HG02571 (cell line): ENCODE measurements around the gene NXF2.
"Not testable (repeated sequence)": the region's sequence is repeated elsewhere in the genome, so short reads cannot be mapped to it uniquely, and the experiment has no call there.

ENCODE experiments used
- ATAC-seq: cut with Tn5 transposase; IDR thresholded peaks from one replicate; pipeline ENCODE4 v1.9.1; 2021; ENCODE audit warnings: mild to moderate bottlenecking, moderate library complexity; ENCODE audit not compliant: unreplicated experiment

The NXF2 gene, protein sequence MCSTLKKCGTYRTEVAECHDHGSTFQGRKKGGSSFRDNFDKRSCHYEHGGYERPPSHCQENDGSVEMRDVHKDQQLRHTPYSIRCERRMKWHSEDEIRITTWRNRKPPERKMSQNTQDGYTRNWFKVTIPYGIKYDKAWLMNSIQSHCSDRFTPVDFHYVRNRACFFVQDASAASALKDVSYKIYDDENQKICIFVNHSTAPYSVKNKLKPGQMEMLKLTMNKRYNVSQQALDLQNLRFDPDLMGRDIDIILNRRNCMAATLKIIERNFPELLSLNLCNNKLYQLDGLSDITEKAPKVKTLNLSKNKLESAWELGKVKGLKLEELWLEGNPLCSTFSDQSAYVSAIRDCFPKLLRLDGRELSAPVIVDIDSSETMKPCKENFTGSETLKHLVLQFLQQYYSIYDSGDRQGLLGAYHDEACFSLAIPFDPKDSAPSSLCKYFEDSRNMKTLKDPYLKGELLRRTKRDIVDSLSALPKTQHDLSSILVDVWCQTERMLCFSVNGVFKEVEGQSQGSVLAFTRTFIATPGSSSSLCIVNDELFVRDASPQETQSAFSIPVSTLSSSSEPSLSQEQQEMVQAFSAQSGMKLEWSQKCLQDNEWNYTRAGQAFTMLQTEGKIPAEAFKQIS

DNA sequence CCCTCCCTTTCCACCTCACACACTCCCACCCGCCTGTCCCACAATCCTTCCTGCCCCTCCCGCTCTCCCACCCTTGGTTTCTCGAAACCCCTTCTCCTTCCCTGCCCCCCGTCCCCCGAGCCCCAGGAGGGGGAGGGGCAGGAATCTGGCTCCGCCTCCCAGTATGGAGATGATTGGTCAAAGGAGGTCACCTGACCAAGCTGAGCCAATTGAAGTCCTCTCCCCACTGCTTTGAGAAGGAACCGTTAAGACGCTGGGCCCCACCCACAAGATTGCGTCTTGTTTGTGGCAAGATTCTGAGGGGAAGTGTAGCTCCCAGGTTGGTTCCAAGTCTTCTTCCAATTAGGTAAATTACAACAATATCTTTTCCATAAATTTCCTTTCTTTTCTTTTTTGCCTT is at the start of gene NXF2:
Gene NXF2 (plus strand): TSS at position 275 of the 400 bp plus-strand sequence. CDS start 59,912 bp downstream, outside the sequence.
- not testable (repeated sequence) for ATAC-seq

DNA sequence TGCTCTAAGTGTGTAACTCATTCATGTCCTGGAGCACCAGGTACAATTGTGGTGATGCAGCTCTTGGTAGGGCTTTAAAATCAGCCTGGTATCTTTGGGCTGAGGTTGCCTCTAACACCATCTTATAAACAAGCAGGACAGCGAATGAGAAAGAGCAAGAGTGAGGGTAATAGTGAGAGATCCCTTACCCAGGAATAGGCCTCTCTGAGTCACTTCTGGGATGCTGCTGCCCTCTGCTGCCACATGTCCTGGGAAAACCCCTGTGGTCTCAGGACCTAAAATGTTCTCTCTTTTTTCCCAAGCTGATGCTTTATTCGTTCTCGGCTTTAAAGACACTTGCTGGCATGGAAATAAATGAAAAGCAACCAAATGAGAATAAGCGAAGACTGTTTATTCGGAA is 39.0 kb upstream of the NXF2 start:
- ATAC-seq = not testable (repeated sequence)

DNA sequence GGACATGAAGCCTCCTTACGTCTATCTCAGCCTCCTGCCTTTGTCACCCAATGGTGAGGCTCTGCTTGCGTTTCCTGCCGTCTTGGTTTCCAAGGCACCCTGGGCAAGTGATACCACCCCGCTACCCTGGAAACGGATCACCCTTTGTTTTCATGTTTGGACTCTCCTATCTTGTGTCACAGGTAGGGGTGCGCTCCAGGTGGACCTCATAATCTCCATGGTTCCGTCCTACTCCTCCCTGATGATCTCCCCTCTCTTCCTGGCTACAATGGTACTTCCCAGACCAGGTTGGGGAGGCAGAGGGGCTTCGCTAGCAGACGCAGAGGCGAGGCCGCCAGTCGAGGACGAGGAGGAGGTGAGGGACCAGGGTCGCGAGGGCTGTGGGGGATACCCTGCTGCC is 32.0 kb upstream of the NXF2 start, which contains the start of gene TCP11X1:
Gene TCP11X1 (plus strand): TSS at position 316 of the 400 bp plus-strand sequence.
- not testable (repeated sequence) for ATAC-seq

DNA sequence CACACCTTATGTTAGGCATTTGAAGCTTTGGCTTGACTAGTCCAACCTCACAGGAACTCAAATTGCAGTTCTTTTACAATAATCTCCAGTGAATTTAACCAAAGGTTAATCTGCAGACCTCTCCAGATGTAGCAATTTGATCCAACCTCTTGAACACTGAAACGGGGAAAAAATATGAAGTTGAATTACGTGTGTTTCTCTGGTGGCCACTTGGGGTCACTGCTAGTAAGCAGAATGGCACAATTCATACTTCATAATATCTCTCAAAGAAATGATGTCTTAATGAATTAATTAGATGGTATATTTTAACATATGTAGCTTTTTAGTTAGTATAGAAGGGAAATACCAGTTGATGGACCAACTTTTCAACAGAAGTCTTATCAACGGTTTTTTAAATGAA is 30.5 kb upstream of the NXF2 start:
- not testable (repeated sequence) for ATAC-seq

DNA sequence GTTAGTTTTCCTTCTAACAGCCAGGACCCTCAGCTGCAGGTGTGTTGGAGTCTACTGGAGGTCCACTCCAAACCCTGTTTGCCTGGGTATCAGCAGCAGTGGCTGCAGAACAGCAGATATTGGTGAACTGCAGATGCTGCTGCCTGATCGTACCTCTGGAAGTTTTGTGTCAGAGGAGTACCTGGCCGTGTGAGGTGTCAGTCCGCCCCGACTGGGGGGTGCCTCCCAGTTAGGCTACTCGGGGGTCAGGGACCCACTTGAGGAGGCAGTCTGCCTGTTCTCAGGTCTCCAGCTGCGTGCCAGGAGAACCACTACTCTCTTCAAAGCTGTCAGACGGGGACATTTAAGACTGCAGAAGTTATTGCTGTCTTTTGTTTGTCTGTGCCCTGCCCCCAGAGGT is 11.3 kb upstream of the NXF2 start:
- not testable (repeated sequence) for ATAC-seq

DNA sequence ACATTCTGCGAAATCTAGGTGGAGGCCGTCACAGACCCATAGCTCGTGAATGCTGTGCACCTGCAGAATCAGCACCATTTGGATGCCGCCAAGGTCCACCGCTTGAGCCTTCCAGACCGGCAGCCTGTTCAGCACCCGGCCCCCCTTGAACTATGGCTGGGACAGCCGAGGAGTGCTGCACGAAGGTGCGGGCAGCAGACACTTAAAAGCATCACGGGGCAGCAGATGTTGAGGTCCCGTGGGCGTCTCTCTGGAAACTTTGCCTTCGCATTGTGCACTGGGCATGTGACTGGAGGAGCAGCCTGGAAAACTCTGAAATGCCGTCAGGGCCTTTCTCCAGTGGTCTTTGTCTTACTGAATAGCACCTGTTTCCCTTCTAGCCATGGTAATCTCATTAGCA is 6.7 kb upstream of the NXF2 start:
- not testable (repeated sequence) for ATAC-seq

DNA sequence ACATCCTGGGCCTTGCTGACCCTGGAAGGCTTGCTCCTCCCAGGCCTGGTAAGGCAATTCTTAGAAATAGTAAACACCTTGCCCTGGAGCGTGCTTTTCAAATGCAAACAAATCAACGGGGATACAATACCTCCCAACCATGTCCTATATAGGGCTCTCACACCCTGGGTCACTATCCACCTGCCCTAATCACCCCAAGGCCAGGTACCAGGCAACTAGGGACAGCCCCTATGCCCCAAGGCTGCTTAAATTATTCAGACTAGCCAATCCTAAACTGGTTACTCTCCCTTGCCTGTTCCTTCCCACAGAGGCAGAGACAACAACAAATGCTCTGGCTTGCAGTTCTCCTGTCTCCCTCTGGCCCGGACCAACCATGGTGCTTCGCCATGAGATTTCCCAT is 25.3 kb downstream of the NXF2 start:
- not testable (repeated sequence) for ATAC-seq

DNA sequence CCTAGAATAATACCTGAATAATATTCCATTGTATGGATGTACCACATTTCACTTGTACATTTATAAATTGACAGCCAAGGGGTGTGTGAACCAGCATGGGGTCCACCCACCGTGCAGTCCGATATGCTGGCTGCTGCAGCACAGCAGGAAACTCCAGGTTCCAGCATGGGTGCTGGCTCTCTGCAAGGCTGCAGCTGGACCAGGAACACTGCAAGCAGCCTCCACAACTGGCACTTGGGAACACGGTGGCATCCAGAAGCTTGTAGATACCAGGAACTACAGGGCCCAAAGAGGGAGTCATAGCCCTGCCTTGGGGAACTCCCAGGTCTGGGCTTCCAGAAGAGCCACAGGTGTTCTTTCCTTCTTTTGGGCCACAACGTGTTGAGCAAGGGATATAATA is 91.2 kb downstream of the NXF2 start:
- ATAC-seq = no peak

DNA sequence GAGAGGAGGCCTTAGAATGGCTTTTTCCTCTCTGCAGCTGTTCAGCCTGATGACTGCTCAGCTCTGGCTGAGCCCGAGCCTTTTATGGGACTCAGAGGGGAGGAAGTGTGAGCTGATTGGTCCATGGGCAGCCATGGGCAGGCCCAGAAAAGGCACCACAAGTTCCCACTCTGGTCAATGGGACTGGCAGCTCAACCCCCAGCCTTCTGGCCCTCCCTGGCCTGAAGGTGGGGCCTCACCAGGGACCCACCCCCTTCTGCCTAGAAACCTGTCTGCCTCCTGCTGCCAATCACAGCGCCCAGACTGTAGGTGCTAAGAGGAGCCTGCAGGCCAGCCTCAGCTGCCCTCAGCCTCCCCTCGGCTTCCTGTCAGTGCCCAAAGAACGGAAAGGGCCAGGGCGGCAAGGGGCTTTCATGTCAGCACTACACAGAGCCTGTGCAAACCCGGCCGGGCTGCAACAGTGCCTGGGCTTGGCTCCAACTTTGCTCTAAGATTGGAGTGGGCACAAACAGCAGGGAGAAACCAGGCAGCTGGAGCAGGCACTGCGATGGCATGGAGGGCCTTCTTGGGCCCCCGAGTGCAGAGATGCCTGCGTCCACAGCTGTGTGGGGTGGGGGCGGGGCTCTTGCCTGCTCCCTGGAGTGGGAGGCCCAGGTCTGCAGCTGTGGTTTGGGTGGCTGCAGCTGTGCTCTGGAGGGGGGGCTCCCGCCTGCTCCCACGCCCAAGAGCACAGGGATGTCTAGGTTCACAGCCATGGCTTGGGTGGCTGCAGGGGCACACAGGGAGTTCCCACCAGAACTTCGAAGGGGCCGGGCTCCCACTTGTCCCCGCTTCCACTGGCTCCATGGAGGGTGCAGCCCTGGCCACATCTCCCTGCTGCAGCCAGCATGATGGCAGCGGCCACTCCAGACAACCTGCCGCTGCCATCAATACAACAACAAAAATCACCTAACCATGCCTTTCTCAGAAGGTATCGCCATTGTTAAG is 92.6 kb downstream of the NXF2 start:
- no peak for ATAC-seq

DNA sequence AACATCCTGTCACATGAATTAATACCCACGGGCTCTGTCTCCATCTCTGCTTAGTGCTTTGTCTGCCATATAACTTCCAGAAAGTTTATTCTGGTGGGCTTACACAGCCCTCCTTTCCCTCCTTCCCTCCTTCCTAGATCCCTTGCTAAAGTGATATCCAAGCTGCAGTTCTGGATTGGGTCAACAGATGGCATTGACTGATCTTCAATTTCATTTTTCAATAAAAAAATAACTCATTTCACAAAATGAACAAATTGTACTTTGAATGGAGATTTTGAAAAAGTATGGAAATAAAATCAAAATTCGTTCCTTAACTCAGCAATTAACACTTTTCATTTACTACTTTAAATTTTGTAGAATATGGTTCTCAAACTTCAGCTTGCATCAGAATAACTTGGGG is 94.9 kb downstream of the NXF2 start:
- no peak for ATAC-seq

DNA sequence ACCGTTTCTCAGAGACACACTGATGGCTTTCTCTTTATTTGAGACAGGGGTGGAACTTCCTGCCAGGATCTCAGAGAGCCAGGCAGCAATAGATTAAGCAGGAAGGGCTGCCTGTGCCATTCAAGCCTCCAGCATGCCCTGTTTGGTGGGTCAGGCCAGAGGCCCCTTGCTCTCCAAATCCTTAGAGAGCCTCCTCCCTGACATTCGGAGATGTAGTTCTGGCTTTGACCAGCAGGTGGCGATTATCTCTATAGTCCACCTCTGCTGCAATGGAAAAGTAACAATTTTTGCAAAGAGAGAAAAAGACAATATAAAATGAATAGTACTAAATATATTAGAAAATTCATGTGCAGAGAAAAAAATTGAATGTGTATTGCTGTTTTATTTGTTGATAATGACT is 98.9 kb downstream of the NXF2 start:
- no peak for ATAC-seq
